Activated CD8-positive, alpha-beta T cell treated with anti-CD3 and anti-CD28 coated beads, Interleukin-2, amount 10 ng/mL, durations not matched to agents 7 days and 5 days (primary cell): ENCODE results near the gene CERCAM. TPM values are rescaled to one million over a fixed set of nuclear protein-coding genes. Genes with fewer than 3 reads are reported as not detected.

Experiments
- ATAC-seq: fragments of 150-1000 bp; cut with Tn5 transposase; one replicate; pipeline ENCODE4 v1.10.0; 2021; ENCODE audit warnings: moderate library complexity
- CTCF ChIA-PET: fragments of 350-600 bp; sonication (Branson Sonifier 250); formaldehyde crosslinking; loops from one replicate; lab custom pipeline; 2021; ENCODE audit warnings: antibody characterized with exemption; lab: Charles Lee
- POLR2A ChIA-PET: fragments of 350-600 bp; sonication (Branson Sonifier 250); formaldehyde crosslinking; loops from one replicate; lab custom pipeline; 2021; ENCODE audit warnings: antibody characterized with exemption; lab: Charles Lee
- DNase-seq: peaks from one replicate; pipeline ENCODE4 v3.0.0-alpha.2; 2020
- H3K27ac Mint-ChIP-seq: one replicate; pipeline ENCODE4 v1.8.0; 2021; ENCODE audit warnings: mild to moderate bottlenecking, mixed read lengths
- H3K27me3 Mint-ChIP-seq: one replicate; pipeline ENCODE4 v1.8.0; 2021; ENCODE audit warnings: low read depth, mixed read lengths
- H3K36me3 Mint-ChIP-seq: one replicate; pipeline ENCODE4 v1.8.0; 2021; ENCODE audit warnings: low read depth, mixed read lengths
- H3K4me1 Mint-ChIP-seq: one replicate; pipeline ENCODE4 v1.8.0; 2021; ENCODE audit warnings: low read depth, mixed read lengths
- H3K4me3 Mint-ChIP-seq: one replicate; pipeline ENCODE4 v1.8.0; 2021; ENCODE audit warnings: mild to moderate bottlenecking, mixed read lengths
- H3K9me3 Mint-ChIP-seq: one replicate; pipeline ENCODE4 v1.8.0; 2022; ENCODE audit warnings: mixed read lengths; ENCODE audit not compliant: insufficient read depth
- microRNA-seq: library from miRNA; unstranded; fragments of <30 nt; microRNA quantifications from one replicate; pipeline ENCODE4 v1.2.0, GENCODE V29; 2022
- total RNA-seq, 2 experiments: library from RNA; stranded (reverse); gene quantifications; one replicate each; pipeline ENCODE4 v1.2.3, GENCODE V29; 2021

The CERCAM gene
- total RNA-seq, 2 experiments from 2014 or later, result 3.9 to 4.2 TPM

- POLR2A ChIA-PET, result interaction anchor here (1.2 kb wide), 1 partner anchor 32 kb away, joined by 3 read pairs; the partner anchor contains the start of gene GLE1
Measured at GRCh38 chr9:128473104-128473503, 52.4 kb downstream of the CERCAM start.

DNA sequence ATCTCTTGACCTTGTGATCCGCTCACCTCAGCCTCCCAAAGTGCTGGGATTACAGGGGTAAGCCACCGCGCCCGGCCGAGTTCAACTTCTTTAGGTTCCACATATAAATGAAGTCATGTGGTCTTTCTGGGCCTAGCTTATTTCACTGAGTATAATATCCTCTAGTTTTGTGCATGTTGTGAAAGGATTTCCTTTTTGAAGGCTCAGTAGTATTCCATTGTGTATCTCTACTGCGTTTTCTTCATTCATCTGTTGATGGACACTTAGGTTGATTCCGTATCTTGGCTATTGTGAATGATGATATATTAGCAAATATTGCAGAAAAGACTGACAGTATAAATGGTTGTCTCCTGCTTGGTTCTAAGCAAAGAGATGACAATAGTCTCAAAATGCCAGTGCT, 55.2 kb downstream of the CERCAM start:
- H3K4me3 Mint-ChIP-seq, result no peak overlapping the region
- CTCF ChIA-PET, result no interaction called here
- POLR2A ChIA-PET, result no interaction called here
- DNase-seq (no peak), ATAC-seq (no peak)
- H3K27me3 Mint-ChIP-seq, result no peaks in the 10 kb centered on the region
- no peak overlapping the region for H3K27ac Mint-ChIP-seq
- H3K36me3 Mint-ChIP-seq, result peaks cover 52% of the 10 kb centered on the region
- H3K9me3 Mint-ChIP-seq, result no peaks in the 10 kb centered on the region
- no peaks in the 10 kb centered on the region for H3K4me1 Mint-ChIP-seq

More at GRCh38 chr9:128473104-128473503, 52.4 kb downstream of the CERCAM start:
- Mint-ChIP-seq H3K9me3 (no peaks in the 10 kb centered on the region), H3K27ac (no peak overlapping the region), H3K4me1 (peaks cover 6% of the 10 kb centered on the region), H3K4me3 (no peak overlapping the region), H3K36me3 (peaks cover 44% of the 10 kb centered on the region), H3K27me3 (no peaks in the 10 kb centered on the region)
- CTCF ChIA-PET, result no interaction called here
- ATAC-seq, result no peak
- DNase-seq, result no peak

DNA sequence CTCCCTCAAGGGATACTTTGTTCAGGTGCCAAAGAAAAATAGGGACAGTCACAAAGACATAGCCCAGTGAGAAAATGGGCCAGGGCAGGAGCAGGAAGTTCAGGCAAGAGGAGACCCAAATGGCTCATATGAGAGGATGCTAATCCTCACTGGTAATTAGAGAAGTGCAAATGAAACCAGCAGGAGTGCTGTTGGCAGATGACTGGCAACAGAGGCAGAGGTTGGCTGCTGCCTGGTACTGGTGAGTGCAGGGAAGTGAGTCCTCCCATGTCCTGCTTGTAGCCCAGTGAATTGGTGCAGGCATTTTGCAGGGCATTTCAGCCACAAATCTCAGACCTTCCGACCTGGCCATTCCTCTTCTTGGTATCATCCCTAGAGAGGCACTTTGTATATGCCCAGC, 58.6 kb downstream of the CERCAM start:
- ChIA-PET CTCF (interaction anchor here (1.1 kb wide), 1 partner anchor 41 kb away, joined by 5 read pairs; no protein-coding TSS in a partner anchor), POLR2A (no interaction called here)
- DNase-seq (no peak), ATAC-seq (no peak)
- Mint-ChIP-seq H3K36me3 (peaks cover 53% of the 10 kb centered on the region), H3K27me3 (no peaks in the 10 kb centered on the region), H3K4me1 (no peaks in the 10 kb centered on the region), H3K27ac (peak overlapping the region; percentile 48), H3K9me3 (no peaks in the 10 kb centered on the region), H3K4me3 (no peak overlapping the region)

DNA sequence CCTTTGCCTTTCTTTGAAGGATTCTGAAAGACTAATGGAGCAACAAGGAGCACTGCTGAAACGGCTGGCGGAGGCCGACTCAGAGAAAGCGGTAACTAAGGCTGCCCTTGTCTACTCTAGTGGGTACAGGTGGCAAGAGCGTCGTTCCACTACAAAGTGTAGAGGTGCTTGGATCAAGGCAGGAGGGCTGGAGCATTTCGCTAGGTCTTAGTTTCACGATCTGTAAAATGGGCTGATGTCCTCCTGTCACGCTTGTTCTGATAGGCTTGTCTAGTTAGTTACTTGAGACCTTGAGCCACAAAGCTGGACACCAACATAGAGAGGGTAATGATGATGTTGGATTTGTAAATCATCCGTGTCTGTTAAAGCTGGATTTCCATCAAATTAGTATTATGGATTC, 60.9 kb downstream of the CERCAM start:
- Mint-ChIP-seq H3K4me3 (no peak overlapping the region), H3K27ac (no peak overlapping the region), H3K9me3 (no peaks in the 10 kb centered on the region), H3K27me3 (no peaks in the 10 kb centered on the region), H3K4me1 (no peaks in the 10 kb centered on the region), H3K36me3 (peaks cover 62% of the 10 kb centered on the region)
- ChIA-PET POLR2A (no interaction called here), CTCF (interaction anchor here (1.2 kb wide), 2 partner anchors 43 to 119 kb away, joined by 3 read pairs; no protein-coding TSS in a partner anchor)
- ATAC-seq (no peak), DNase-seq (no peak)

DNA sequence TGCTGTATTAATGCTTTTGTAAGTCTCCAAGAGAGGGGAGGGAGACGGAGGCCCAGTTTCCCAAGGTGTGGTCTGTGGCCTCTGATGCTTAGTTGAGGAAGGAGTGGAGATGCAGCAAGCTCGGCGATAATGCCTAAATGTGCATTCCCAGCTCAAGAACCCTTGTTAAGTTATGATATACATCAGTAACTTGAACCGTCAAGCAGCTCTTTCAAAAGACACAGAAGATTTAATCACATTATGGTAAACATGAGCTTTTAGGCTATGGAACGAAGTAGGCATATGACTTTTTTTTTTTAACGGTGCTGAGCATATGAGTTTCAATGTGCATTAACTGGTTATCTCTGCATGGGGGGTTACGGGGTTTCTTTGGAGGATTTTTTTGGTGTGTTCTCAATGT, 61.5 kb downstream of the CERCAM start:
- DNase-seq (no peak), ATAC-seq (no peak)
- H3K9me3 Mint-ChIP-seq, result no peaks in the 10 kb centered on the region
- ChIA-PET POLR2A (interaction anchor here (0.7 kb wide), 1 partner anchor 147 kb away, joined by 4 read pairs; no protein-coding TSS in a partner anchor), CTCF (interaction anchor here (1.2 kb wide), 2 partner anchors 44 to 119 kb away, joined by 3 read pairs; no protein-coding TSS in a partner anchor)
- H3K27ac Mint-ChIP-seq, result no peak overlapping the region
- H3K27me3 Mint-ChIP-seq, result no peaks in the 10 kb centered on the region
- no peaks in the 10 kb centered on the region for H3K4me1 Mint-ChIP-seq
- H3K36me3 Mint-ChIP-seq, result peaks cover 68% of the 10 kb centered on the region
- no peak overlapping the region for H3K4me3 Mint-ChIP-seq

DNA sequence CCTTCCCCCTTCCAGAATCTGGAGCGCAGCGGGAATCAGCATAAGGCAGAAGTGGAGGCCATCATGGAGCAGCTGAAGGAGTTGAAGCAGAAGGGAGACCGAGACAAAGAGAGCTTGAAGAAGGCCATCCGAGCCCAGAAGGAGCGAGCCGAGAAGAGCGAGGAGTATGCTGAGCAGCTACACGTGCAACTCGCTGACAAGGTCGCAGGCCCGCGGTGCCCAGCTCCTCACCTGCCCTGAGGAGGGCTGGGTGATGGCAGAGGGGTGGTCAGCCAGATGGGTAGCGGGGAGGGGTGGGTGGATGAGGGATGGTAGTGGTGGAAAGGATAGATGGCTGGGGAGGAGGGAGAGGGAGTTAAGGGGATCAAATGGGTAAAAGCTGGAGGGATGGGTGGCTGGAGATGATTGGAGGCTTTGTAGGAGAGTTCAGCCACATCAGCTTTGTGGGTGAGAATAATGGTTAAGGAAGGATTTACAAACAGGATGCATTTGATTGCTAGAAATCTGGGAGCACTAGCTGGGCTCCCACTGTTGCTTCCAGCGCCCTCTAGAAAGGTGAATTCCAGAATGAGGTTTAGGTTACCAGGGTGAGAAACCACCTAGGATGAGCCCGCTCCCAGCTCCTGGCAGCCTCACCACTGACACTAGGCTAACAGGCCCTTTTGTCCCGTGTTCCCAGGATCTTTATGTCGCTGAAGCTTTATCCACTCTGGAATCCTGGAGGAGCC, 64.2 kb downstream of the CERCAM start:
- no peak for DNase-seq
- H3K36me3 Mint-ChIP-seq, result peaks cover 72% of the 10 kb centered on the region
- no peak overlapping the region for H3K27ac Mint-ChIP-seq
- no peaks in the 10 kb centered on the region for H3K27me3 Mint-ChIP-seq
- ChIA-PET CTCF (interaction anchor here (1.3 kb wide), 1 partner anchor 46 kb away, joined by 4 read pairs; no protein-coding TSS in a partner anchor), POLR2A (no interaction called here)
- H3K9me3 Mint-ChIP-seq, result no peaks in the 10 kb centered on the region
- no peak overlapping the region for H3K4me3 Mint-ChIP-seq
- ATAC-seq, result no peak
- H3K4me1 Mint-ChIP-seq, result no peaks in the 10 kb centered on the region

DNA sequence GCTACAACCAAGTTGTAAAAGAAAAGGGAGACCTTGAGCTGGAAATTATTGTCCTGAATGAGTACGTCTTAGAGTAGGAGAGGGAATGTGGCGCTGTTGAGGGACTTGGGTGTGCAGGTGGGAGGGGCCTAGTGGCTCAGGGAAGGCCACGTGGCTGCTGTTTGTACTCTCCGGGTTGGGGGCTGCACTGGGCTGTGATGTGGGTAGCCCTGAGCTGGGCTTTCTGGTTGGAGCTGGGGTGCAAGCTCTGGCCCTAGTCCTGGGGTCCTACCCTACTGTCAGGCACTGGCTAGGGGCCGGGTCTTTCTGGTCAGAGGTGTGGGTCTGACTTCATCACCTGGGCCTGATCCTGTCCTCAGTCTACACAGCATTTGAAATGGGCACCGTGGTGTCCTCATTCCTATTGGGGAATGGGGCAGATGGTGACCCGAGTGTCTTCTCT, 64.8 kb downstream of the CERCAM start:
- DNase-seq (no peak), ATAC-seq (no peak)
- H3K4me3 Mint-ChIP-seq, result no peak overlapping the region
- H3K27me3 Mint-ChIP-seq, result no peaks in the 10 kb centered on the region
- ChIA-PET CTCF (interaction anchor here (1.3 kb wide), 1 partner anchor 47 kb away, joined by 4 read pairs; no protein-coding TSS in a partner anchor), POLR2A (no interaction called here)
- no peaks in the 10 kb centered on the region for H3K4me1 Mint-ChIP-seq
- H3K9me3 Mint-ChIP-seq, result no peaks in the 10 kb centered on the region
- H3K36me3 Mint-ChIP-seq, result peaks cover 73% of the 10 kb centered on the region
- no peak overlapping the region for H3K27ac Mint-ChIP-seq

DNA sequence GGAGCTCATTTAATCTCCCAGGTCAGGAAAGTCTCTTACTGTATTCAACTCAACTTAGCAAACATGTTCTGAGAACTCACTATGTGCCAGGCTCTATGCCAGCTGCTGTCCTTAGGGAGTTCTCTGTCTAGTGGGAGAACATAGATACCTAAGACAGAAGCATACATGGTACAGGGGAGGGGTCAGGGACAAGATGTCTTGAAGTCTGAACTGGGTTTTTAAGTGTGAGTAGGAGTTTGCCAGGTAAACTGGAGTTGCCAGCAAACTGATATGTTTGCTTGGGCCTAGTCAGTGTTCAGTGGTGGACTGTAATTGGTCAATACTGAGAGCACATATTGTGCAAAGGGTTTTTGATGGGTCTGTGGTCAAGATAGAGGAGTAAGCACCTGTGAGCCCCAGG, 65.5 kb downstream of the CERCAM start:
- ChIA-PET CTCF (no interaction called here), POLR2A (no interaction called here)
- no peak overlapping the region for H3K27ac Mint-ChIP-seq
- no peaks in the 10 kb centered on the region for H3K4me1 Mint-ChIP-seq
- ATAC-seq (no peak), DNase-seq (no peak)
- no peaks in the 10 kb centered on the region for H3K9me3 Mint-ChIP-seq
- H3K36me3 Mint-ChIP-seq, result peaks cover 71% of the 10 kb centered on the region
- H3K4me3 Mint-ChIP-seq, result no peak overlapping the region
- no peaks in the 10 kb centered on the region for H3K27me3 Mint-ChIP-seq

Small RNA genes within 50 kb of the gene (microRNA-seq; reads per million reads assigned to microRNA genes)
- gene MIR219B, result not detected

Other genes with a start within 250 kb of the CERCAM start
- 100 to 1,000 TPM; 121 to 127 TPM for gene CIZ1, start 229.3 kb upstream of the CERCAM start, total RNA-seq
- gene DNM1, start 217.5 kb upstream of the CERCAM start, total RNA-seq, result under 1 TPM; 0.21 to 0.29 TPM
- gene GOLGA2, start 144.8 kb upstream of the CERCAM start, total RNA-seq, result 10 to 100 TPM; 57.9 to 58.8 TPM
- gene SWI5, start 144.6 kb upstream of the CERCAM start, total RNA-seq, result 10 to 100 TPM; 12.2 to 13.7 TPM
- gene TRUB2, start 98.4 kb upstream of the CERCAM start, total RNA-seq, result 10 to 100 TPM; 25.5 to 27.7 TPM
- gene COQ4, start 98.0 kb upstream of the CERCAM start, total RNA-seq, result 10 to 100 TPM; 31.8 to 34.9 TPM
- gene SLC27A4, start 80.3 kb upstream of the CERCAM start, total RNA-seq, result 10 to 100 TPM; 19.0 to 21.7 TPM
- gene URM1, start 49.5 kb upstream of the CERCAM start, total RNA-seq, result 10 to 100 TPM; 78.9 to 79.9 TPM
- gene ODF2, start 35.1 kb downstream of the CERCAM start, total RNA-seq, result 10 to 100 TPM; 77.5 to 82.8 TPM
- 10 to 100 TPM; 46.5 to 47.7 TPM for gene GLE1, start 83.9 kb downstream of the CERCAM start, total RNA-seq
- 100 to 1,000 TPM; 292 to 303 TPM for gene SPTAN1, start 131.7 kb downstream of the CERCAM start, total RNA-seq
- gene DYNC2I2, start 236.0 kb downstream of the CERCAM start, total RNA-seq, result 10 to 100 TPM; 68.9 to 76.3 TPM